Measurements from ENCODE around the gene SORCS2.

Gene SORCS2

GRCh38 chr4:7374571-7374970, 182.2 kb downstream of the SORCS2 start:
- TF ChIP-seq, protein P1, sequence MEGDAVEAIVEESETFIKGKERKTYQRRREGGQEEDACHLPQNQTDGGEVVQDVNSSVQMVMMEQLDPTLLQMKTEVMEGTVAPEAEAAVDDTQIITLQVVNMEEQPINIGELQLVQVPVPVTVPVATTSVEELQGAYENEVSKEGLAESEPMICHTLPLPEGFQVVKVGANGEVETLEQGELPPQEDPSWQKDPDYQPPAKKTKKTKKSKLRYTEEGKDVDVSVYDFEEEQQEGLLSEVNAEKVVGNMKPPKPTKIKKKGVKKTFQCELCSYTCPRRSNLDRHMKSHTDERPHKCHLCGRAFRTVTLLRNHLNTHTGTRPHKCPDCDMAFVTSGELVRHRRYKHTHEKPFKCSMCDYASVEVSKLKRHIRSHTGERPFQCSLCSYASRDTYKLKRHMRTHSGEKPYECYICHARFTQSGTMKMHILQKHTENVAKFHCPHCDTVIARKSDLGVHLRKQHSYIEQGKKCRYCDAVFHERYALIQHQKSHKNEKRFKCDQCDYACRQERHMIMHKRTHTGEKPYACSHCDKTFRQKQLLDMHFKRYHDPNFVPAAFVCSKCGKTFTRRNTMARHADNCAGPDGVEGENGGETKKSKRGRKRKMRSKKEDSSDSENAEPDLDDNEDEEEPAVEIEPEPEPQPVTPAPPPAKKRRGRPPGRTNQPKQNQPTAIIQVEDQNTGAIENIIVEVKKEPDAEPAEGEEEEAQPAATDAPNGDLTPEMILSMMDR (IDR thresholded peaks at IDR 0.05; ENCODE audit: low read depth, low read length), result no peak
- no peak overlapping the region for H3K4me3 ChIP-seq (ENCODE audit: low read depth, low read length)

DNA sequence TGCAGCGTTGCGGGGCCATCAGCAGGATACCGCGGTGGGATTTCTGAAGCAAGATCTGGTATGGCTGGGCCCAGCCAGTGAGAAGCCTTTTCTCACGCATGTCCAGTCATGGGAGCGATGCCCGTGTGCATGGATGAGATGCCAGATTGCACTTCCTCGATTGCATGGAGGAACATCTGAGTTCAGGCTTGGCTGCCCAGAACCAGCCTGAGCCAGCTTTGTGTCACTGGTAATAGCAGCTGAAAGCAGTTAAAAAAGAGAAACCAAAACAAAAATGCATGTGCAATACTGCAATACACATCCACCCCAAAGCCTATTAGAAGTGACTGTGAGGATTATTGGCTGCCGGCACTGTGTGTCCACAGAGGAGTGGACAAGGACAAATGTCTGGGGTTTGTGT, 183.1 kb downstream of the SORCS2 start:
- no peak overlapping the region for H3K4me3 ChIP-seq (ENCODE audit: low read depth, low read length)
- TF ChIP-seq, protein P1 (IDR thresholded peaks at IDR 0.05; ENCODE audit: low read depth, low read length), result no peak

DNA sequence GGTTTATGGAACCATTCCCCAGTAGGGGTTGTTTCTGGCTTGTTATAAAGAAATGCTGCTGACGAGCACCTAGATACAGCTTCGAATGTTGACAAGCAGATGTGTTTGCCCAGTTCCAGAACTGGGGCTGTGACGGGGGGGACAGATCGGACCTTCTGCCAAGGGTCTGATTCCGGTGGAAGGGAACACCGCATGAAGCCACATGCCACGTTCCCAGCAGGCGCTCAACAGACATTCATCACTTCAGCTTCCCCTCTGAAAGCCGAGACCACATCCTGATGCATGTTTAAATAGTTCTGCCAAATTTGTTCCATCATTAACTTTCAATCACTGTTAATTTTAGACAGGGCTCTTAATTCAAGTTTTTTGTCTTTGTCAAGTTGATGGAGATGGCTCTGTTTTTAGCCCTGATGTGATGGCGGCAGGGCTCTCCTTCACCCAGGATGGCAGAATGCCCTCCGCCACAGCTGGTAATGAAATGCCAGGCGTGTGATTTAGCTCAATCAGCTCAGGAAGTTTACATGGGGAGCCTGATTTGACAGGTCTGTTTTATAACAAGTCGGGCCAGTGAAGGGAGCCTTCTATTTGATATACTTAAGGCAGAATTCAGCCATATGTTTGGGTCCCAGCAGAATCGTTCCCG, 185.0 kb downstream of the SORCS2 start:
- TF ChIP-seq, protein P1 (IDR thresholded peaks at IDR 0.05; ENCODE audit: low read depth, low read length), result no peak
- no peak overlapping the region for H3K4me3 ChIP-seq (ENCODE audit: low read depth, low read length)

DNA sequence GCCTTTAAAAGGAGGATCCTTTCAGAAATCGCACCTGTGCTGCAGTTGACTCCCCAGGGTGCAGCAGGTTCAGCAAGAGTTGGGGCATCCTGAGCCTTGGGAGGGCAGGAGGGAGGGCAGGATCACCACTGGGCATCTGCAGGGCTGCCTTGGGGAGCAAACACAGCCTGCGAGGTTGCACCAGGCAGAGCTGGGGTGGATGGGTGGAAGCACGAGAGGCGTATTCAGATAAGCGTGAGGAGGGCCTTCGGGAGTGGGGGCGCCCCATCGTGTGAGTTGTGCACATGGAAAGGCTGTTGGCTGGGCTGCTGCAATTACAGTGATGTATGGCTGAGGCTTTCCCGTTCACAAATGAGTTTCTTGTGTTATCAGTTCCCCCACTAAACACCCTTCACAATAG, 186.8 kb downstream of the SORCS2 start:
- TF ChIP-seq, protein P1 (IDR thresholded peaks at IDR 0.05; ENCODE audit: low read depth, low read length), result no peak
- H3K4me3 ChIP-seq (ENCODE audit: low read depth, low read length), result no peak overlapping the region

- no peak overlapping the region for H3K4me3 ChIP-seq (ENCODE audit: low read depth, low read length)
- TF ChIP-seq, protein P1 (IDR thresholded peaks at IDR 0.05; ENCODE audit: low read depth, low read length), result no peak
These were observed 187.4 kb downstream of the SORCS2 start for GRCh38 chr4:7379719-7380118.

DNA sequence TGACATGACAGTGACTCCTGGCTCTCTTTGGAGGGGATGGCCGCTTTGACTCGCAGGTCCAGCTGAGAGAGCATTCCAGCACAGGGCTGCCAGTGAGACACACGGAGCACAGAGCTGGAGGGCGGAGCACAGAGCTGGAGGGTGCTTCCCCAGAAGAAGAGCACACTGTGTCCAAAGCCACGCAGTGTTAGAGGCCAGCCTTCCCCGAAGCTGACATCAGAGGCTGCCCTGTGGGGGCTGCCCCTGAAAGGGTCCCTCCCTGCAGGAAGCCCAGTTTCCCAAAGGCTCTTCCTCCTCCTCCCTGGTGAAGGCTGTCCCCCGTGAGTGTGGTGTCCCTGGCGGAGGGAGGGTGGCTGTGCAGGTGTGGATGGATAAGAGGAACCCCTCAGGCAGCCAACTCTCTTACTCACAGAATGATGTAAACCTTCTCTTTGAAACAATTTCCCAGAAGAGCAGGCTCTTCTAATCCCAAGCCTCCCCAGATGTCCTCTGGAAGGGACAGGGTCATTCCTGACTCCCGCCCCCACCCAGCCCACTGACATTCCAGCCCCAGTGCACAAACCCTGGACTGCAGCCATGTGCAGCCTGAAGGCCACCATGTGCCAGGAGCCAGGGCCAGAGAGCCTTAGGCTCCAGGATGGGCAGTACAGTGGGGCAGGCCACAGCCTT, 189.0 kb downstream of the SORCS2 start:
- TF ChIP-seq, protein P1 (IDR thresholded peaks at IDR 0.05; ENCODE audit: low read depth, low read length), result no peak
- H3K4me3 ChIP-seq (ENCODE audit: low read depth, low read length), result no peak overlapping the region

- TF ChIP-seq, protein P1 (IDR thresholded peaks at IDR 0.05; ENCODE audit: low read depth, low read length), result no peak
- H3K4me3 ChIP-seq (ENCODE audit: low read depth, low read length), result no peak overlapping the region
These were observed 189.7 kb downstream of the SORCS2 start for GRCh38 chr4:7381890-7382633.

Measured in WI38 (cell line).